Stomach (tissue), 4 donors: Measurements from ENCODE around the gene MYCL.

Experiments
- CTCF ChIP-seq, 7 experiments: fragments of 450-650 bp in 4 of 7; fragments of 200-600 bp in 3 of 7; sonication (generic) in 3 of 7; IDR thresholded peaks; one replicate each; pipeline ENCODE4 v1.5.1; 2016 to 2019; ENCODE audit warnings: antibody characterized with exemption in 7 of 7, control low read depth in 2 of 7, mild to moderate bottlenecking in 1 of 7
- POLR2A ChIP-seq, 4 donors: fragments of 450-650 bp; IDR thresholded peaks; one replicate each; pipeline ENCODE4 v1.6.1; 2016; ENCODE audit warnings: antibody characterized with exemption in 4 of 4, control low read depth in 2 of 4, mild to moderate bottlenecking in 1 of 4, moderate library complexity in 1 of 4
- POLR2AphosphoS5 ChIP-seq, 3 donors: sonication (generic); formaldehyde crosslinking; IDR thresholded peaks; one replicate each; pipeline ENCODE4 v1.6.1; 2016; ENCODE audit warnings: antibody characterized with exemption in 3 of 3

- no peak for TF ChIP-seq CTCF (IDR thresholded peaks at IDR 0.05)
- no peak for TF ChIP-seq POLR2A (IDR thresholded peaks at IDR 0.05)
- no peak for TF ChIP-seq POLR2AphosphoS5 (IDR thresholded peaks at IDR 0.05)
These were observed 328 bp downstream of the MYCL start for GRCh38 chr1:39901464-39901713.
